ENCODE data around the gene LYPLAL1.
"Not testable (repeated sequence)": the region's sequence is repeated elsewhere in the genome, so short reads cannot be mapped to it uniquely, and the experiment has no call there.

Gene LYPLAL1

DNA sequence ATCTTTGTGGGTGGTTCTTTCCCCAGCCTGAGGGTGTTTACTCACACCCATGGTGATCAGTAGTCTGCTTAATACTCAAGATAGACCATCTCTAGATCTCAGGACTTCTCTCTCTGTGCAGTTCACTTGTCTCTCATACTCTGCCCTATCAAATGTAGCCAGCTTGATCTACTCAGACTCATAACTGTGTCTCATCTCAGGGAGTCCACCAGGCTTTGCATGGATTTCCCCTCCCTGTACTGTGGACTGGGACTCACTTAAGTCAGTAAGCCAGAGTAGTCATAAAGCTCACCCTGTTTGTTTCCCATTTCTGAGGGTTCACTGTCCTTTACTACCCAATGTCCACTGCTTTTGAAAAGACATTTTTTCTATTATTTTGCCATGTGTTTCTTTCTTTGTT lies 41.8 kb downstream of the LYPLAL1 start:
- no peak for DNase-seq (ENCODE audit: low spot score)

DNA sequence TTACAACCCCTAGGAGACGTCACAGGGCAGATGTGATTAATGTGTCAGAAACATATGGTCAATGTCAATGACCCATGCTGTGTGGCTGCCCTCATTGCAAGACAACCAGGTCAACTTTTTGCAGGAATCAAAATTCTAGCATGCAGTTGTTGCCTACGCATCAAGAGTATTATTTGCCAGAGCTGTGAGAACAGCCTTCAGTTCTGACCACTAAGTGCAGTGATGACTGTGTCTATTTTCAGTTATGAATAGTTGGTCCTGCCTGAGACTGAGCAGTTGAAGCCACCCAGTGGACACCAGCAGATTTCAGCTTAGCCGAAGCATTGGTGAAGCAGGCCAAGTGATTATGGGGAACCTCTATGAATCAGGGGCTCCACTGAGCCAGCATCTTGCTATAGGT lies 47.3 kb downstream of the LYPLAL1 start:
- no peak for DNase-seq (ENCODE audit: low spot score)

- DNase-seq (ENCODE audit: low spot score): no peak
Observed at GRCh38 chr1:219223496-219223895, 49.8 kb downstream of the LYPLAL1 start.

DNA sequence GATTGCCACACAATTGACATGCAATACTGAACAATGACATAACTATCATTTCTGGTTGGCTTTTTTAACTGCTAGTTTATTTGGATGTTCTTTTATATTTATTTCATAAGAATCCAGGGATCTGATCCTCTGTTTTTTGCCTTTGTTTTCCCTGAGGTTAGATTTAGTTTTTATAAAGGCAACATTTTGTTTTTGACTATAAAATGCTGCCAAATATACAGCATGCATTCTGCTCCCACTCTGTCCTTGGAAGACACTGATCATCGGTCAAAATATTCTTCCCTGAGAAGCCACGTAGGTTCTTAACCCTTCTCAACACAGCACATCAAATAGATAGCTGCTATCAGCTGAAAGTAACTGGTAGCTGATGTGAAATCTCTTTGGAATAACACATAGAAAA lies 52.5 kb downstream of the LYPLAL1 start:
- DNase-seq (ENCODE audit: low spot score): no peak

DNA sequence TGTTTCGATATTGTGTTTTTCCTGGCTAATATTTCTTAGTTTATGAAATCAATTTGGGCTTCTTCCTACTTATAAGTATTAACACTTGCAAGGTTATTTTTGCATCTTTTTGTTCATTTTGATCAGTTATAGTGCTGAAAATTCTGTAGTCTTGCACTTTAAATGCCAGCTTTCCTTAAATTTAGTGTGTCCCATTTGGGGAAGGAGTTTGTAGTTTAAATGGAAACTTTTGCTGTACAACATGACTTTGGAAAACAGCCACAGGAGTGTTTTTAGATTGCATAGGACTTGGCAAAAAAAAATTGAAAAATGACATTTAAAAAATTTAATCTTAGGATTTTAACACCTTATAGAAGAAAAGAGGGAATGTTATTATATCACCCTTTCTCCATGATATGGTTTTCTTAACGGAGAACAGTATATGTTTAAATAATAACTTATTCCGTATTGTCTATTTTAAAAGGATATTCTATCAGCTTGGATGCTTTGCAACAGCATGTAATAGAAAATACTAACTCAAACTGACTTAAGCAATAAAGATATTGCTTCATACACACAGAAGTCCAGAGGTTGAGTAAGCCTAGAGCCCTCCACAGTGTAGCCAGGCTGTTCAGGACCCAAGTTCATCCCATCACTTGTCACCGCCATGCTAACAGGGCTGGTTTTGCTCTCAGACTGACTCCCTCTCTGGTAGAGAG lies 53.8 kb downstream of the LYPLAL1 start:
- DNase-seq (ENCODE audit: low spot score): no peak

GRCh38 chr1:219228058-219228419 lies 54.4 kb downstream of the LYPLAL1 start:
- DNase-seq (ENCODE audit: low spot score): no peak

- no peak for DNase-seq (ENCODE audit: low spot score)
Observed at GRCh38 chr1:219232890-219233289, 59.2 kb downstream of the LYPLAL1 start.

GRCh38 chr1:219235903-219236481 lies 62.3 kb downstream of the LYPLAL1 start:
- no peak for DNase-seq (ENCODE audit: low spot score)

DNA sequence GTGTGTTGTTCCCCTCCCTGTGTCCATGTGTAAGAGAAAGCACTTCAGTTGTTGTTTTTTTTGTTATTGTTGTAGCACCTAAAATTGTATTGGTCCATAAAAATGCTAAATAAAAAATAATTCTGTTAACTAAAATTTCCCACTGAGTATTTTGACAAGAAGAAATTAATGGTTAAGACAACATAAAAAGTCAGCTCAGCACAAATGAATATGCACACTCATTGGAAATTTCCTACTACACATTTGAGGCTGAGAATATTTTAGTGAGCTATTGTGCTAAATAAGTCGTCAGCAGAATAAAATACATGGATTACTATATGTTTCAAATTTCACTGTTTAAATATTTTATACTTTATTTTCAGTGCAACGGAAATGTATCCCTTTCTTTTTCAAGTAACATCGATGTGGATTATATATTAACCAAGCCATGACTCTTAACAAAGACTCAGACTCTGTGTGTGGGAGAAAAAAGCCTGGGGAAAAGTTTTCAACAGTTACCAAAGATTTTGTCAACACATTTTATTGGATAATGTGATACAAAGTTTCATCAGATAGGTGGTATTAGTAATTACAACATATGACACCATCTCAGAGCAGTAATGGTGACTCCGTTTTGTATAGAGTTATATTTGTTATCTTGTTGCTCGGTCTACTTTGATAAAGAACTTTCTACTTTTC lies 63.4 kb downstream of the LYPLAL1 start:
- peak; percentile 70 for DNase-seq (ENCODE audit: low spot score)

DNA sequence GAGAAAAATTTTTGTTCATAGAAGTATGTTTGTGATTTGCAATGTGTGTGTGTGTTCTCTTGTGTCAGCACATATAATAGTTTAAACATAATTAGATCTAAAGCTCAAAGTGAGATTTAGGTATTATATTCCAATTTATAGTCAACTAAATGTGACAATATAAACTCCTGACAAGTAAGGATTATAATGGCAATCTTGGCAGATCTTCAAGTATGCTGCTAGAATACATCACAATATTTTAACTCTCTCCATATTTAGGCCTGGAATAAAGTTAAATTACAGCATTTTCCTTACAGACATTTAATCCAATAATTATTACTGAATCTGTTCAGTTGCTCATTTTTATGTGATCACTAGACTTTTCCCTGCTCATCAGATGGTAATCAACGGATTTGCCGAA lies 65.8 kb downstream of the LYPLAL1 start:
- DNase-seq (ENCODE audit: low spot score): no peak

DNA sequence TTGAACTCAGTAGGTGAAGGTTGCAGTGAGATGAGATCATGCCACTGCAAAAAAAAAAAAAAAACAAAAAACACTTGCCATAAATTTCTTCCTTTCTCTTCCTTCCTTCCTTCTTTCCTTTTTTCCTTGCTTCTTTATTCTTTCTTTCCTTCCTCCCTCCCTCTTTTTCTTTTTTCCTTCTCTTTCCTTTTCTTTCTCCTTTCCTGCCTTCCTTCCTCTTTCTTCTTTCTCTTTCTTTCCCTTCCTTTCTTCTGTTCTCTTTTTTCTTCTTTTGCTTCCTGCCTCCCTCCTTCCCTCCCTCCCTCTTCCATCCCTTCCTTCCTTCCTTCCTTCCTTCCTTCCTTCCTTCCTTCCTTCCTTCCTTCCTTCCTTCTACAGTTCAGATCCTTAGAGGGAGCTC lies 71.2 kb downstream of the LYPLAL1 start:
- no peak for DNase-seq (ENCODE audit: low spot score)

GRCh38 chr1:219247441-219247840 lies 73.8 kb downstream of the LYPLAL1 start:
- no peak for DNase-seq (ENCODE audit: low spot score)

DNA sequence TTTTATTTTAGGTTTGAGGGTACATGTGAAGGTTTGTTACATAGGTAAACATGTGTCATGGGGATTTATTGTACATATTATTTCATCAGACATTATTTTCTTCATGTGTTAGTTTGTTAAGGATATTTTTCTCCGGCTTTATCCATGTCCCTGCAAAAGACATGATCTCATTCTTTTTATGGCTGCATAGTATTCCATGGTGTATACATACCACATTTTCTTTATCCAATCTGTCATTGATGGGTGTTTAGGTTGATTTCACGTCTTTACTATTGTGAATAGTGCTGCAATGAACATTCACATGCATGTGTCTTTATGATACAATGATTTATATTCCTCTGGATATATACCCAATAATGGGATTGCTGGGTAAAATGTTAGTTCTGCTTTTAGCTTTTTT lies 76.8 kb downstream of the LYPLAL1 start:
- DNase-seq (ENCODE audit: low spot score): not testable (repeated sequence)

DNA sequence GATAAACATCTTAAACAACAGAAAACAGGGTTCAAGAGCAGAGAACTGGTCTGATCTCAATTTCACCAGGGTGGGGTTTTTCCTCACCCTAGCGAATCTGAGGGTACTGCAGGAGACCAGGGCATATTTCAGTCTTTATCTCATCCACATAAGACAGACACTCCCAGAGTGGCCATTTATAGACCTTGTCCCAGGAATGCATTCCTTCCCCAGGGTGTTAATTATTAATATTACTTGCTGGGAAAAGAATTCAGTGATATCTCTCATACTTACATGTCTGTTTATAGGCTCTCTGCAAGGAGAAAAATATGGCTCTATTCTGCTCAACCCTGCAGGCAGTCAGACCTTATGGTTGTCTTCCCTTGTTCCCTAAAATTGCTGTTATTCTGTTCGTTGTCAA lies 84.1 kb downstream of the LYPLAL1 start:
- DNase-seq (ENCODE audit: low spot score): peak; percentile 26

- DNase-seq (ENCODE audit: low spot score): no peak
Observed at GRCh38 chr1:219261454-219261853, 87.8 kb downstream of the LYPLAL1 start.
